HG02678 (cell line): ENCODE measurements around the gene KAT8.
"Not testable (repeated sequence)": the region's sequence is repeated elsewhere in the genome, so short reads cannot be mapped to it uniquely, and the experiment has no call there.

Experiments
- ATAC-seq: cut with Tn5 transposase; IDR thresholded peaks from one replicate; pipeline ENCODE4 v1.9.1; 2021; ENCODE audit warnings: mild to moderate bottlenecking, moderate library complexity; ENCODE audit not compliant: unreplicated experiment

KAT8 gene

GRCh38 chr16:31144418-31144817, 27.0 kb downstream of the KAT8 start:
- not testable (repeated sequence) for ATAC-seq

GRCh38 chr16:31145398-31145990, 28.0 kb downstream of the KAT8 start:
- no peak for ATAC-seq

- ATAC-seq = no peak
Observed at GRCh38 chr16:31147574-31147973, 30.1 kb downstream of the KAT8 start.

GRCh38 chr16:31148281-31148728, 30.8 kb downstream of the KAT8 start:
- no peak for ATAC-seq

- ATAC-seq = no peak
Observed at GRCh38 chr16:31148896-31149295, 31.4 kb downstream of the KAT8 start.

GRCh38 chr16:31149332-31149731, 31.9 kb downstream of the KAT8 start:
- no peak for ATAC-seq

- ATAC-seq = no peak
Observed at GRCh38 chr16:31149894-31150890, 32.7 kb downstream of the KAT8 start, which contains the start of gene PRSS36. Gene PRSS36, minus strand, starts transcription at chr16:31150066. Its CDS starts 31 bp downstream, at chr16:31150035.

GRCh38 chr16:31150976-31151375, 33.5 kb downstream of the KAT8 start:
- ATAC-seq = not testable (repeated sequence)

- no peak for ATAC-seq
Observed at GRCh38 chr16:31157136-31157535, 39.7 kb downstream of the KAT8 start.

GRCh38 chr16:31167315-31167714, 49.9 kb downstream of the KAT8 start:
- no peak for ATAC-seq

- no peak for ATAC-seq
Observed at GRCh38 chr16:31168848-31169247, 51.4 kb downstream of the KAT8 start.

GRCh38 chr16:31170048-31170447, 52.6 kb downstream of the KAT8 start:
- ATAC-seq = not testable (repeated sequence)

- no peak for ATAC-seq
Observed at GRCh38 chr16:31177136-31177535, 59.7 kb downstream of the KAT8 start.

- peak; percentile 1 for ATAC-seq
Observed at GRCh38 chr16:31179219-31179746, 61.8 kb downstream of the KAT8 start.

- ATAC-seq = peak; percentile 57
Observed at GRCh38 chr16:31179747-31180459, 62.4 kb downstream of the KAT8 start, which contains the start of gene FUS. Gene FUS, plus strand, starts transcription at chr16:31180139. Its CDS starts 76 bp downstream, at chr16:31180215.
